AG09309 (cell line): ENCODE data around the gene ZFYVE1.

Experiments
- DNase-seq: peaks from one replicate; pipeline ENCODE4 v3.0.0-alpha.2; 2010; ENCODE audit warnings: low read depth
- H3K4me3 ChIP-seq: 2 replicates; pipeline ENCODE4 v1.5.1; 2011; ENCODE audit warnings: mild to moderate bottlenecking, low read depth, low read length, moderate library complexity; ENCODE audit not compliant: control insufficient read depth
- CTCF ChIP-seq: IDR thresholded peaks from 2 replicates; pipeline ENCODE4 v1.5.1; 2011; ENCODE audit warnings: mild to moderate bottlenecking, low read depth, low read length, inconsistent platforms; ENCODE audit not compliant: insufficient read depth, control insufficient read depth; ENCODE audit errors: missing control alignments

ZFYVE1 gene

GRCh38 chr14:73000073-73000472 is 26.8 kb downstream of the ZFYVE1 start:
- TF ChIP-seq CTCF: no peak
- H3K4me3 ChIP-seq: no peak overlapping the region
- DNase-seq: no peak

GRCh38 chr14:72999316-72999715 is 27.6 kb downstream of the ZFYVE1 start:
- no peak for TF ChIP-seq CTCF
- H3K4me3 ChIP-seq: no peak overlapping the region
- DNase-seq: no peak

GRCh38 chr14:72998252-72998903 is 28.5 kb downstream of the ZFYVE1 start:
- no peak for TF ChIP-seq CTCF
- no peak for DNase-seq
- H3K4me3 ChIP-seq: no peak overlapping the region

- DNase-seq: no peak
- no peak overlapping the region for H3K4me3 ChIP-seq
- TF ChIP-seq CTCF: no peak
These were observed 30.0 kb downstream of the ZFYVE1 start for GRCh38 chr14:72996916-72997315.

GRCh38 chr14:72990171-72990570 is 36.7 kb downstream of the ZFYVE1 start:
- no peak overlapping the region for H3K4me3 ChIP-seq
- no peak for TF ChIP-seq CTCF
- DNase-seq: no peak

GRCh38 chr14:72986857-72987256 is 40.0 kb downstream of the ZFYVE1 start:
- TF ChIP-seq CTCF: no peak
- no peak for DNase-seq
- no peak overlapping the region for H3K4me3 ChIP-seq
